ENCODE data around the gene SH3GLB2.
A peak's percentile ranks its signal among the peaks of the same experiment; 100 is the strongest.
"Not testable (repeated sequence)": the region's sequence is repeated elsewhere in the genome, so short reads cannot be mapped to it uniquely, and the experiment has no call there.

Gene SH3GLB2

GRCh38 chr9:129054163-129054851 is 26.2 kb upstream of the SH3GLB2 start:
- no peak for DNase-seq (ENCODE audit: low read depth in 2 of 3, low spot score in 1 of 3)

- no peak for DNase-seq (ENCODE audit: low read depth in 2 of 3, low spot score in 1 of 3)
Observed at GRCh38 chr9:129053020-129053419, 24.9 kb upstream of the SH3GLB2 start.

- DNase-seq (ENCODE audit: low read depth in 2 of 3, low spot score in 1 of 3): no peak
Observed at GRCh38 chr9:129052592-129052991, 24.5 kb upstream of the SH3GLB2 start.

GRCh38 chr9:129042016-129042415 is 13.9 kb upstream of the SH3GLB2 start:
- no peak for DNase-seq (ENCODE audit: low read depth in 2 of 3, low spot score in 1 of 3)

- no peak for DNase-seq (ENCODE audit: low read depth in 2 of 3, low spot score in 1 of 3)
Observed at GRCh38 chr9:129040113-129040643, 12.0 kb upstream of the SH3GLB2 start.

- DNase-seq (ENCODE audit: low read depth in 2 of 3, low spot score in 1 of 3): no peak
Observed at GRCh38 chr9:129038109-129038852, 10.2 kb upstream of the SH3GLB2 start.

GRCh38 chr9:129037767-129038098 is 9.6 kb upstream of the SH3GLB2 start:
- no peak for DNase-seq (ENCODE audit: low read depth in 2 of 3, low spot score in 1 of 3)

GRCh38 chr9:129036923-129037766 is 9.0 kb upstream of the SH3GLB2 start:
- DNase-seq (ENCODE audit: low read depth in 2 of 3, low spot score in 1 of 3): no peak

- DNase-seq (ENCODE audit: low read depth in 2 of 3, low spot score in 1 of 3): peak; percentile 88 to 93 (median 91)
Observed at GRCh38 chr9:129036241-129036922, 8.3 kb upstream of the SH3GLB2 start, which contains the start of gene MIGA2. Gene MIGA2 (plus strand): TSS chr9:129036626. CDS start chr9:129040595, 3,969 bp downstream.

- not testable (repeated sequence) for DNase-seq (ENCODE audit: low read depth in 2 of 3, low spot score in 1 of 3)
Observed at GRCh38 chr9:129035838-129036237, 7.7 kb upstream of the SH3GLB2 start.

GRCh38 chr9:129033216-129033615 is 5.1 kb upstream of the SH3GLB2 start:
- no peak for DNase-seq (ENCODE audit: low read depth in 2 of 3, low spot score in 1 of 3)

- no peak for DNase-seq (ENCODE audit: low read depth in 2 of 3, low spot score in 1 of 3)
Observed at GRCh38 chr9:129032541-129033159, 4.5 kb upstream of the SH3GLB2 start.

- DNase-seq (ENCODE audit: low read depth in 2 of 3, low spot score in 1 of 3): no peak
Observed at GRCh38 chr9:129031514-129031913, 3.4 kb upstream of the SH3GLB2 start.

GRCh38 chr9:129030191-129030590 is 2.1 kb upstream of the SH3GLB2 start:
- DNase-seq (ENCODE audit: low read depth in 2 of 3, low spot score in 1 of 3): no peak

- DNase-seq (ENCODE audit: low read depth in 2 of 3, low spot score in 1 of 3): peak in 2 of 3 donors; percentile 36 to 58
Observed at GRCh38 chr9:129027685-129028191, 393 bp downstream of the SH3GLB2 start.

GRCh38 chr9:129027224-129027684 is 877 bp downstream of the SH3GLB2 start:
- DNase-seq (ENCODE audit: low read depth in 2 of 3, low spot score in 1 of 3): no peak

GRCh38 chr9:129026442-129027223 is 1.5 kb downstream of the SH3GLB2 start:
- no peak for DNase-seq (ENCODE audit: low read depth in 2 of 3, low spot score in 1 of 3)

GRCh38 chr9:129023908-129024233 is 4.3 kb downstream of the SH3GLB2 start:
- DNase-seq (ENCODE audit: low read depth in 2 of 3, low spot score in 1 of 3): no peak
